GM12892 (cell line): Measurements from ENCODE around the gene CCDC57.

Experiments
- POLR2A ChIP-seq: IDR thresholded peaks from 2 replicates; pipeline ENCODE4 v1.6.1; 2011; ENCODE audit warnings: low read depth, low read length, control low read depth
- POLR2AphosphoS5 ChIP-seq: IDR thresholded peaks from 2 replicates; pipeline ENCODE4 v1.6.1; 2011; ENCODE audit warnings: low read depth, low read length, control low read depth
- TAF1 ChIP-seq: IDR thresholded peaks from 2 replicates; pipeline ENCODE4 v1.6.1; 2011; ENCODE audit warnings: low read depth, mild to moderate bottlenecking, control low read depth, low read length, borderline replicate concordance

DNA sequence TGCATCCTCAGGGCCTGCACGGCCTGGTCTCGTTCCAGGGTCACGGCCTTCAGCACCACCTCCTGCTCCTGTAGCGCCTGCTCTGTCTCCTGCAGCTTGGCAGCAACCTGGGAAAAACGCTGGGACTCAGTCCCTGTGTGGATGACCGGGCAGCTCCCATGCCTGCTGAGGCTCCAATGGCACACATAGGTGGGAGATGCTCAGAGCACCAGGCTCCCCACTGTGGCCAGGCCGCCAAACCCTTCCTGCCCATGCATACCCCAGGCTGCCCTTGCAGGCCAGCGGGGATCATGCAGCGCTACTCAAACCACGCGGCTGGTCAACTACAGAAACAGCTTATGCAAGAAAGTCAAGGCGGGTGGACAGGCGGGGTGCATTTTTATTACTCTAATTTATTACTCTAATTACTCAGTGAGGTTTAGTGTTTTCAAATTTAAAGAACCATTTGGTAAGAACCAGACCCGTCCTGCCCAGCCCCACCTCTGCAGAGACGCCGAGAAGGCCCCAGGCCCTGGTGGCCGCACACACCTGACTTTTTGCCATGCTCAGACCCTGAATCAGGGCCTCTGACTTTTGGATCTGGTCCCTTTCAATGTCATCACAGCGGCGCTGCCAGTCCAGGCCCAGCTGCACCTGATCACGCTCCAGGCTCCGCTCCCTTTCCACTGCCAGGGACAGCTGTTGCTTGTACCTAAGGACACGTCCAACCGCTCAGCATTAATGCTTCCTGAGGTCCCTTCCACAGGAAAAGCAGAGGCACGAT is 34.0 kb downstream of the CCDC57 start:
- TF ChIP-seq POLR2A (no peak), POLR2AphosphoS5 (no peak), TAF1 (no peak)
